H1 (cell line): Measurements from ENCODE around the gene ATP8B3. TPM values are rescaled to one million over a fixed set of nuclear protein-coding genes. Genes with fewer than 3 reads are reported as not detected.

Experiments used
- CBX5 ChIP-seq: fragments of 300-800, 300-1000 bp; sonication (generic); IDR thresholded peaks from 2 replicates; pipeline ENCODE4 v1.7.1; 2016; ENCODE audit warnings: antibody characterized with exemption, low read length, low read depth
- CHD1 ChIP-seq: IDR thresholded peaks from 2 replicates; pipeline ENCODE4 v1.6.1; 2012; ENCODE audit warnings: low read depth, low read length, improper control_type of control experiment
- HDAC2 ChIP-seq, 2 experiments: fragments of 300-600 bp in 1 of 2; sonication (generic) in 1 of 2; IDR thresholded peaks; 2 replicates each; pipeline ENCODE4 v1.6.1; 2011 to 2012; ENCODE audit warnings: low read depth in 2 of 2, low read length in 2 of 2, mild to moderate bottlenecking in 2 of 2, moderate library complexity in 2 of 2, borderline replicate concordance in 1 of 2, inconsistent platforms in 1 of 2
- KDM4A ChIP-seq: IDR thresholded peaks from one replicate; pipeline ENCODE4 v1.7.1; 2012; ENCODE audit warnings: low read depth, mild to moderate bottlenecking, moderate library complexity, low read length, inconsistent platforms; ENCODE audit not compliant: severe bottlenecking
- TAF7 ChIP-seq: optimal IDR thresholded peaks from 2 replicates; pipeline ENCODE3; 2011; ENCODE audit warnings: low read depth, mild to moderate bottlenecking, inconsistent platforms, low read length, moderate library complexity, borderline replicate concordance
- polyA plus RNA-seq, 7 experiments: library from polyadenylated mRNA; depleted of rRNA in 3 of 7; stranded (reverse) in 5 of 7; unstranded in 2 of 7; fragments of >200 nt in 5 of 7; fragments of 200-250 nt in 2 of 7; gene quantifications; 1 replicate in 5 of 7; 2 replicates in 1 of 7; 4 replicates in 1 of 7; pipeline versions ENCODE4 v1.2.1 to v1.2.3, GENCODE V29; 2011 to 2013; ENCODE audit warnings: missing spikeins in 2 of 7, mixed read lengths in 2 of 7
- total RNA-seq: library from RNA; stranded (reverse); fragmentation: NEBNext Ultra II Directional; extraction: Animal tissue kit (Norgen Biotek cat#: 25700); gene quantifications from 2 replicates; pipeline ENCODE4 v1.2.1, GENCODE V29; 2021

The ATP8B3 gene
- total and polyA plus RNA-seq, 2 of the 8 experiments (the other 6 are each of a cell fraction or from before 2014, with no cell fraction given): 4.1 to 9.3 TPM

DNA sequence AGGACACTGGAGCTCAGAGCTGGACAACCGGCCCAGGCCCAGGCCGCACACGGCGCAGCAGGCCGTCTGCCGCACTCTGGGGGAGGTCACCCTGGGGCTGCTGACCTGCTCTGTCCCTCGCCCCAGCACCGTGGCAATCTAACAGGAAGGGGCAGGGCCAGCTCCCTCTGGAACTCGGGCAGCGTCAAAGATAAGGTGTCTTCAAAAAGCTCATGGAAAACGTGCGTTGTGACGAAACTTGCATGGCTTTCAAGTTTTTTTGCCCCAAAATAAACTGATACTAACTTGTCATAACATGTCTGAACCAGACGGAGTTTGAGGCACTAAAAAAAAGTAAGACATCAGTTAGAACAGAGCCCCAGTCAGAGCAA is 12.2 kb upstream of the ATP8B3 start (continued):
- TF ChIP-seq HDAC2 (IDR thresholded peaks at IDR 0.05; ENCODE audit: borderline replicate concordance in 1 of 2, low read depth in 2 of 2, low read length in 2 of 2) (no peak), CBX5 (no peak), KDM4A (no peak), CHD1 (no peak), TAF7 (no peak)
- TF ChIP-seq, all 59 proteins: peak for 0
